22Rv1 (cell line): Measurements from ENCODE around the gene PTPN11.
"Not testable (repeated sequence)": the region's sequence is repeated elsewhere in the genome, so short reads cannot be mapped to it uniquely, and the experiment has no call there.

Experiments used
- H3K27ac ChIP-seq: fragments of 450-650 bp; 2 replicates; pipeline ENCODE4 v1.5.1; 2017
- CTCF ChIP-seq: fragments of 450-650 bp; IDR thresholded peaks from 2 replicates; pipeline ENCODE4 v1.5.1; 2017; ENCODE audit warnings: mild to moderate bottlenecking
- ZFX ChIP-seq: fragments of 450-650 bp; IDR thresholded peaks from 2 replicates; pipeline ENCODE4 v1.6.1; 2017; ENCODE audit warnings: antibody characterized with exemption, borderline replicate concordance

Gene PTPN11

GRCh38 chr12:112381406-112381882, 37.3 kb upstream of the PTPN11 start:
- H3K27ac ChIP-seq, result peak overlapping the region; percentile 81
- no peak for TF ChIP-seq ZFX
- TF ChIP-seq CTCF, result no peak

- TF ChIP-seq ZFX (no peak), CTCF (no peak; the same call in 1 of the 2 replicates)
- H3K27ac ChIP-seq, result peak within 1 kb of the TSS; percentile 81
Observed at GRCh38 chr12:112381883-112382796, 36.6 kb upstream of the PTPN11 start, which contains the start of gene HECTD4. Gene HECTD4 (minus strand): TSS chr12:112382431. CDS start chr12:112382128, 303 bp downstream.

- H3K27ac ChIP-seq, result peak overlapping the region; percentile 81
- no peak for TF ChIP-seq CTCF
- TF ChIP-seq ZFX, result no peak
Observed at GRCh38 chr12:112382866-112383265, 35.9 kb upstream of the PTPN11 start.

- TF ChIP-seq ZFX (no peak), CTCF (no peak)
- H3K27ac ChIP-seq, result no peak overlapping the region
Observed at GRCh38 chr12:112386726-112387125, 32.0 kb upstream of the PTPN11 start.

- TF ChIP-seq ZFX (no peak), CTCF (no peak)
- H3K27ac ChIP-seq, result no peak overlapping the region
Observed at GRCh38 chr12:112389228-112389627, 29.5 kb upstream of the PTPN11 start.

GRCh38 chr12:112389922-112390654, 28.7 kb upstream of the PTPN11 start:
- H3K27ac ChIP-seq, result not testable (repeated sequence)

GRCh38 chr12:112393328-112393727, 25.4 kb upstream of the PTPN11 start:
- H3K27ac ChIP-seq, result no peak overlapping the region
- TF ChIP-seq ZFX (no peak), CTCF (no peak)
